GM23248 (cell line): ENCODE data around the gene ARHGDIB. TPM values are rescaled to one million over a fixed set of nuclear protein-coding genes. Genes with fewer than 3 reads are reported as not detected.

Experiments
- DNase-seq: peaks from one replicate; pipeline ENCODE4 v3.0.0-alpha.2; 2015
- H2AFZ ChIP-seq: fragments of 200-600 bp; sonication (generic); 2 replicates; pipeline ENCODE4 v1.6.1; 2016; ENCODE audit warnings: antibody characterized with exemption
- H3F3A ChIP-seq: fragments of 200-600 bp; sonication (generic); 2 replicates; pipeline ENCODE4 v1.6.1; 2016; ENCODE audit warnings: mild to moderate bottlenecking, antibody characterized with exemption, mixed run types; ENCODE audit not compliant: insufficient read depth
- H3K27ac ChIP-seq: fragments of 200-600 bp; sonication (generic); 2 replicates; pipeline ENCODE4 v1.5.1; 2016; ENCODE audit warnings: mild to moderate bottlenecking
- H3K27me3 ChIP-seq: fragments of 200-600 bp; sonication (generic); replicated peaks from 2 replicates; pipeline ENCODE4 v1.6.1; 2016; ENCODE audit warnings: mild to moderate bottlenecking; ENCODE audit not compliant: insufficient read depth
- H3K36me3 ChIP-seq: fragments of 200-600 bp; sonication (generic); 2 replicates; pipeline ENCODE4 v1.6.1; 2016; ENCODE audit warnings: low read depth, mild to moderate bottlenecking
- H3K4me1 ChIP-seq: fragments of 200-600 bp; sonication (generic); 2 replicates; pipeline ENCODE4 v1.6.1; 2016; ENCODE audit warnings: mild to moderate bottlenecking; ENCODE audit not compliant: insufficient read depth
- H3K4me2 ChIP-seq: fragments of 200-600 bp; sonication (generic); one replicate; pipeline ENCODE4 v1.6.1; 2016; ENCODE audit warnings: mild to moderate bottlenecking; ENCODE audit not compliant: unreplicated experiment
- H3K4me3 ChIP-seq: fragments of 200-600 bp; sonication (generic); 2 replicates; pipeline ENCODE4 v1.5.1; 2016; ENCODE audit warnings: mild to moderate bottlenecking
- H3K79me2 ChIP-seq: fragments of 200-600 bp; sonication (generic); 2 replicates; pipeline ENCODE4 v1.6.1; 2016; ENCODE audit warnings: mild to moderate bottlenecking; ENCODE audit not compliant: insufficient read depth
- H3K9ac ChIP-seq: fragments of 200-600 bp; sonication (generic); 2 replicates; pipeline ENCODE4 v1.6.1; 2016; ENCODE audit warnings: mild to moderate bottlenecking
- H3K9me2 ChIP-seq: fragments of 200-600 bp; sonication (generic); 2 replicates; pipeline ENCODE4 v1.6.1; 2016; ENCODE audit warnings: mixed run types, mild to moderate bottlenecking, moderate library complexity; ENCODE audit not compliant: insufficient read depth
- H3K9me3 ChIP-seq: fragments of 200-600 bp; sonication (generic); one replicate; pipeline ENCODE4 v1.6.1; 2017; ENCODE audit warnings: low read depth
- H4K20me1 ChIP-seq: fragments of 200-600 bp; sonication (generic); 2 replicates; pipeline ENCODE4 v1.6.0; 2016; ENCODE audit not compliant: insufficient read depth
- EZH2 ChIP-seq: fragments of 200-600 bp; sonication (generic); IDR thresholded peaks from 2 replicates; pipeline ENCODE4 v1.6.1; 2018; ENCODE audit warnings: antibody characterized with exemption, mild to moderate bottlenecking; ENCODE audit not compliant: insufficient read depth, poor library complexity, severe bottlenecking
- EZH2phosphoT487 ChIP-seq: fragments of 200-600 bp; sonication (generic); IDR thresholded peaks from 2 replicates; pipeline ENCODE4 v1.6.1; 2018; ENCODE audit warnings: antibody characterized with exemption, moderate library complexity, mild to moderate bottlenecking, low read depth; ENCODE audit not compliant: insufficient read depth
- WGBS, 2 experiments: methylation state at CpG; one replicate each; pipeline ENCODE4 v1.1.6; 2015 to 2017; ENCODE audit warnings: low lambda C conversion rate in 2 of 2, low coverage in 1 of 2; ENCODE audit errors: missing lambda C conversion rate in 2 of 2; 5-methylcytosine and 5-hydroxymethylcytosine counted together
- in situ Hi-C: fragments of 300-500 bp; cut with MboI; formaldehyde crosslinking; loops from 2 replicates; pipeline ENCODE4 v1.15.0; 2020
- polyA plus RNA-seq: library from polyadenylated mRNA; unstranded; fragments of >200 nt; fragmentation: Nextera tagmentation; extraction: Ambion mirVana; gene quantifications from 2 replicates; pipeline ENCODE4 v1.2.1, GENCODE V29; 2016
- total RNA-seq: library from RNA; depleted of rRNA; stranded (reverse); fragments of >200 nt; shearing (Covaris generic); gene quantifications from 2 replicates; pipeline ENCODE4 v1.2.3, GENCODE V29; 2014

ARHGDIB gene
- total and polyA plus RNA-seq, 2 experiments from 2014 or later = 8.5 to 10.4 TPM

GRCh38 chr12:14942196-14942931, 19.0 kb downstream of the ARHGDIB start:
- Histone ChIP-seq H3K79me2 (no peaks in the 10 kb centered on the region), H4K20me1 (no peaks in the 10 kb centered on the region), H2AFZ (no peak overlapping the region), H3K9me3 (no peaks in the 10 kb centered on the region), H3K9me2 (no peaks in the 10 kb centered on the region), H3K27me3 (no peaks in the 10 kb centered on the region), H3K4me1 (no peaks in the 10 kb centered on the region), H3K27ac (no peak overlapping the region), H3K4me3 (no peak overlapping the region), H3K9ac (no peak overlapping the region), H3K36me3 (no peaks in the 10 kb centered on the region), H3K4me2 (no peak overlapping the region), H3F3A (no peaks in the 10 kb centered on the region)
- TF ChIP-seq EZH2phosphoT487 (no peak), EZH2 (no peak)
- in situ Hi-C loops = no loop called here
- no peak for DNase-seq
- WGBS, 2 experiments = 89 to 92% methylated on average over 12 of the region's 12 CpGs

- Histone ChIP-seq H3K4me1 (no peaks in the 10 kb centered on the region), H3K36me3 (no peaks in the 10 kb centered on the region), H3F3A (no peaks in the 10 kb centered on the region), H3K4me2 (no peak overlapping the region), H3K27me3 (no peaks in the 10 kb centered on the region), H3K27ac (no peak overlapping the region), H4K20me1 (no peaks in the 10 kb centered on the region), H3K79me2 (no peaks in the 10 kb centered on the region), H2AFZ (no peak overlapping the region), H3K9ac (no peak overlapping the region), H3K9me2 (no peaks in the 10 kb centered on the region), H3K9me3 (no peaks in the 10 kb centered on the region), H3K4me3 (no peak overlapping the region)
- in situ Hi-C loops = no loop called here
- TF ChIP-seq EZH2phosphoT487 (no peak), EZH2 (no peak)
- DNase-seq = no peak
- WGBS, 2 experiments = 88 to 96% methylated on average over 2 of the region's 2 CpGs
Observed at GRCh38 chr12:14941369-14941768, 20.0 kb downstream of the ARHGDIB start.

- no peak within 1 kb of the TSS for H3K4me2 ChIP-seq
- H3K36me3 ChIP-seq = no peaks in the 10 kb centered on the region
- no peak within 1 kb of the TSS for H3K27ac ChIP-seq
- H3K79me2 ChIP-seq = no peaks in the 10 kb centered on the region
- no peak within 1 kb of the TSS for H2AFZ ChIP-seq
- TF ChIP-seq EZH2phosphoT487 = no peak
- TF ChIP-seq EZH2 = no peak
- no peaks in the 10 kb centered on the region for H3K9me2 ChIP-seq
- no peak within 1 kb of the TSS for H3K9ac ChIP-seq
- in situ Hi-C loops = no loop called here
- WGBS, 2 experiments = 60 to 74% methylated on average over 3 of the region's 3 CpGs
- H3K4me1 ChIP-seq = no peaks in the 10 kb centered on the region
- H4K20me1 ChIP-seq = no peaks in the 10 kb centered on the region
- H3F3A ChIP-seq = no peaks in the 10 kb centered on the region
- DNase-seq = no peak
- no peaks in the 10 kb centered on the region for H3K27me3 ChIP-seq
- no peaks in the 10 kb centered on the region for H3K9me3 ChIP-seq
- H3K4me3 ChIP-seq = no peak within 1 kb of the TSS
Observed at GRCh38 chr12:14938301-14938700, 23.1 kb downstream of the ARHGDIB start, which contains the start of gene ERP27. ERP27 (minus strand) TSS chr12:14938537; CDS start chr12:14938508, 29 bp downstream.

GRCh38 chr12:14937689-14938088, 23.7 kb downstream of the ARHGDIB start:
- no peak overlapping the region for H2AFZ ChIP-seq

More at GRCh38 chr12:14937689-14938088, 23.7 kb downstream of the ARHGDIB start:
- H3K27me3 ChIP-seq = no peaks in the 10 kb centered on the region
- no peaks in the 10 kb centered on the region for H3K79me2 ChIP-seq
- H3K27ac ChIP-seq = no peak overlapping the region
- no peaks in the 10 kb centered on the region for H3K9me2 ChIP-seq
- H3K4me2 ChIP-seq = no peak overlapping the region
- H3K36me3 ChIP-seq = no peaks in the 10 kb centered on the region
- TF ChIP-seq EZH2phosphoT487 = no peak
- no peak for TF ChIP-seq EZH2
- no peaks in the 10 kb centered on the region for H4K20me1 ChIP-seq
- H3K9ac ChIP-seq = no peak overlapping the region
- no peak overlapping the region for H3K4me3 ChIP-seq
- H3F3A ChIP-seq = no peaks in the 10 kb centered on the region
- in situ Hi-C loops = no loop called here
- DNase-seq = no peak
- WGBS, 2 experiments = 5 to 19% methylated on average over 1 of the region's 1 CpG
- H3K4me1 ChIP-seq = no peaks in the 10 kb centered on the region
- no peaks in the 10 kb centered on the region for H3K9me3 ChIP-seq
